Fibroblast of lung (primary cell): ENCODE results near the gene NPAS1.
A peak's percentile ranks its signal among the peaks of the same experiment; 100 is the strongest.

Experiments
- CTCF ChIP-seq, 2 donors: IDR thresholded peaks in 1 of 2; conservative IDR thresholded peaks in 1 of 2; 1 replicate in 1 of 2; 2 replicates in 1 of 2; pipeline ENCODE4 v1.5.1; 2011 to 2012; ENCODE audit warnings: low read length in 2 of 2, control low read depth in 1 of 2, inconsistent platforms in 1 of 2, low read depth in 1 of 2, mild to moderate bottlenecking in 1 of 2
- EZH2 ChIP-seq: IDR thresholded peaks from 2 replicates; pipeline ENCODE4 v1.5.1; 2012; ENCODE audit warnings: low read length, control low read depth, mild to moderate bottlenecking; ENCODE audit errors: missing control alignments

- TF ChIP-seq CTCF (conservative IDR thresholded peaks at IDR 0.05 in 1 of 2, IDR thresholded peaks at IDR 0.05 in 1 of 2; ENCODE audit: low read depth in 1 of 2, low read length in 2 of 2): no peak
- peak; percentile 76 for TF ChIP-seq EZH2
These were observed 1.4 kb downstream of the NPAS1 start for GRCh38 chr19:47020992-47021496.
